Hepatocyte (in vitro differentiated cells): ENCODE results near the gene FAXDC2. TPM values are rescaled to one million over a fixed set of nuclear protein-coding genes. Genes with fewer than 3 reads are reported as not detected.

ENCODE experiments used
- DNase-seq: peaks from one replicate; pipeline ENCODE4 v3.0.0-alpha.2; 2016; ENCODE audit warnings: low spot score
- H2AFZ ChIP-seq: fragments of 200-600 bp; sonication (generic); 2 replicates; pipeline ENCODE4 v1.6.0; 2016; ENCODE audit warnings: antibody characterized with exemption, mild to moderate bottlenecking
- H3K27ac ChIP-seq: fragments of 200-600 bp; sonication (generic); 2 replicates; pipeline ENCODE4 v1.5.1; 2016; ENCODE audit warnings: mild to moderate bottlenecking
- H3K27me3 ChIP-seq: fragments of 200-600 bp; sonication (generic); 2 replicates; pipeline ENCODE4 v1.6.1; 2016
- H3K36me3 ChIP-seq: fragments of 200-600 bp; sonication (generic); replicated peaks from 2 replicates; pipeline ENCODE4 v1.5.1; 2016; ENCODE audit warnings: low read depth; ENCODE audit not compliant: insufficient read depth
- H3K4me1 ChIP-seq: fragments of 200-600 bp; sonication (generic); 2 replicates; pipeline ENCODE4 v1.5.1; 2016; ENCODE audit warnings: mild to moderate bottlenecking, moderate library complexity; ENCODE audit not compliant: insufficient read depth
- H3K4me2 ChIP-seq: fragments of 200-600 bp; sonication (generic); 2 replicates; pipeline ENCODE4 v1.6.0; 2016
- H3K4me3 ChIP-seq: fragments of 200-600 bp; sonication (generic); 2 replicates; pipeline ENCODE4 v1.5.1; 2016; ENCODE audit warnings: mild to moderate bottlenecking
- H3K79me2 ChIP-seq: fragments of 200-600 bp; sonication (generic); 2 replicates; pipeline ENCODE4 v1.6.0; 2017; ENCODE audit warnings: mild to moderate bottlenecking
- H3K9me2 ChIP-seq: fragments of 200-600 bp; sonication (generic); replicated peaks from 2 replicates; pipeline ENCODE4 v1.6.0; 2017; ENCODE audit warnings: mild to moderate bottlenecking; ENCODE audit not compliant: insufficient read depth
- H3K9me3 ChIP-seq: fragments of 200-600 bp; sonication (generic); 2 replicates; pipeline ENCODE4 v1.5.1; 2016; ENCODE audit warnings: low read depth, mild to moderate bottlenecking
- H4K20me1 ChIP-seq: fragments of 200-600 bp; sonication (generic); 2 replicates; pipeline ENCODE4 v1.6.0; 2016; ENCODE audit warnings: mild to moderate bottlenecking; ENCODE audit not compliant: insufficient read depth, poor library complexity, severe bottlenecking
- EZH2 ChIP-seq: fragments of 200-600 bp; sonication (generic); IDR thresholded peaks from 2 replicates; pipeline ENCODE4 v1.6.1; 2016; ENCODE audit warnings: antibody characterized with exemption, mild to moderate bottlenecking, borderline replicate concordance
- EZH2phosphoT487 ChIP-seq: fragments of 200-600 bp; sonication (generic); IDR thresholded peaks from one replicate; pipeline ENCODE4 v1.6.1; 2018; ENCODE audit warnings: antibody characterized with exemption, mild to moderate bottlenecking, low read depth, moderate library complexity; ENCODE audit not compliant: unreplicated experiment, severe bottlenecking
- WGBS: methylation state at CpG from one replicate; pipeline ENCODE4 v1.1.6; 2016; ENCODE audit warnings: low lambda C conversion rate; ENCODE audit errors: missing lambda C conversion rate; 5-methylcytosine and 5-hydroxymethylcytosine counted together
- microRNA counts: library from miRNA; unstranded; fragments of <30 nt; microRNA quantifications from one replicate; lab custom pipeline; 2017
- microRNA-seq: library from miRNA; unstranded; fragments of <30 nt; microRNA quantifications from one replicate; pipeline ENCODE4, GENCODE V29; 2017
- polyA plus RNA-seq: library from polyadenylated mRNA; unstranded; fragments of >200 nt; fragmentation: Nextera tagmentation; extraction: Ambion mirVana; gene quantifications from 2 replicates; pipeline ENCODE4 v1.2.1, GENCODE V29; 2016
- small RNA-seq: library from RNA; depleted of rRNA; stranded (forward); fragments of <200 nt; gene quantifications from one replicate; pipeline ENCODE3, GENCODE V24; 2014
- total RNA-seq: library from RNA; depleted of rRNA; stranded (reverse); fragments of >200 nt; gene quantifications from 2 replicates; pipeline ENCODE4 v1.2.3, GENCODE V29; 2014
- TF ChIP-seq, protein P1 (sequence below): fragments of 200-600 bp; sonication (generic); IDR thresholded peaks from 2 replicates; pipeline ENCODE4 v1.5.1; 2016; ENCODE audit warnings: antibody characterized with exemption, mild to moderate bottlenecking; ENCODE audit not compliant: poor library complexity

The FAXDC2 gene
- total and polyA plus RNA-seq, 2 experiments from 2014 or later, result 23.1 to 28.5 TPM

DNA sequence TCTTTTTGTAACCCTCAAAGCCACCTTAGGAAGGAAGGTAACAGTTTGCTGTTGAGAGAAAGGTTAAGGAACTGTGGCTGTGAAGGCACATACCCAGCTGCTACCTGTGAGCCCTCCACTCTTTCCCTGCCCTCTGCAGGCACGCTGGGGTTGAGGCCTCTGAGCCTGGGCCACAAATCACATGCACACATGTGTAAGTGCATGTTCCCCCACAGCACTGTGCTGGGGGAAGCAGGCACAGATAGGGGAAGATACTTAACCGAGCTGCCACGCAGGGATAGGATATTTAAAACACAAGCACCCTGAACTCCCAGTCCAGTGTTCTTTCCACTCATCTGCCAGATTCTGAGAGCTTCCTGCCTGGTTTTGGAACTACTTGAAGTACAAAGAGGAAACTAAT, 77.1 kb downstream of the FAXDC2 start:
- no peaks in the 10 kb centered on the region for H3K9me3 ChIP-seq
- H3K9me2 ChIP-seq, result no peaks in the 10 kb centered on the region
- no peak overlapping the region for H3K4me2 ChIP-seq
- H2AFZ ChIP-seq, result no peak overlapping the region
- peaks cover 29% of the 10 kb centered on the region for H3K4me1 ChIP-seq
- H3K4me3 ChIP-seq, result no peak overlapping the region
- WGBS, result 96% methylated on average over 3 of the region's 3 CpGs
- no peak overlapping the region for H3K27ac ChIP-seq
- H3K36me3 ChIP-seq, result no peaks in the 10 kb centered on the region
- no peak for DNase-seq
- no peak for TF ChIP-seq EZH2phosphoT487
- TF ChIP-seq, protein P1, sequence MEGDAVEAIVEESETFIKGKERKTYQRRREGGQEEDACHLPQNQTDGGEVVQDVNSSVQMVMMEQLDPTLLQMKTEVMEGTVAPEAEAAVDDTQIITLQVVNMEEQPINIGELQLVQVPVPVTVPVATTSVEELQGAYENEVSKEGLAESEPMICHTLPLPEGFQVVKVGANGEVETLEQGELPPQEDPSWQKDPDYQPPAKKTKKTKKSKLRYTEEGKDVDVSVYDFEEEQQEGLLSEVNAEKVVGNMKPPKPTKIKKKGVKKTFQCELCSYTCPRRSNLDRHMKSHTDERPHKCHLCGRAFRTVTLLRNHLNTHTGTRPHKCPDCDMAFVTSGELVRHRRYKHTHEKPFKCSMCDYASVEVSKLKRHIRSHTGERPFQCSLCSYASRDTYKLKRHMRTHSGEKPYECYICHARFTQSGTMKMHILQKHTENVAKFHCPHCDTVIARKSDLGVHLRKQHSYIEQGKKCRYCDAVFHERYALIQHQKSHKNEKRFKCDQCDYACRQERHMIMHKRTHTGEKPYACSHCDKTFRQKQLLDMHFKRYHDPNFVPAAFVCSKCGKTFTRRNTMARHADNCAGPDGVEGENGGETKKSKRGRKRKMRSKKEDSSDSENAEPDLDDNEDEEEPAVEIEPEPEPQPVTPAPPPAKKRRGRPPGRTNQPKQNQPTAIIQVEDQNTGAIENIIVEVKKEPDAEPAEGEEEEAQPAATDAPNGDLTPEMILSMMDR, result no peak
- TF ChIP-seq EZH2, result no peak
- H4K20me1 ChIP-seq, result peaks cover 100% of the 10 kb centered on the region
- H3K27me3 ChIP-seq, result no peaks in the 10 kb centered on the region
- H3K79me2 ChIP-seq, result peaks cover 100% of the 10 kb centered on the region

DNA sequence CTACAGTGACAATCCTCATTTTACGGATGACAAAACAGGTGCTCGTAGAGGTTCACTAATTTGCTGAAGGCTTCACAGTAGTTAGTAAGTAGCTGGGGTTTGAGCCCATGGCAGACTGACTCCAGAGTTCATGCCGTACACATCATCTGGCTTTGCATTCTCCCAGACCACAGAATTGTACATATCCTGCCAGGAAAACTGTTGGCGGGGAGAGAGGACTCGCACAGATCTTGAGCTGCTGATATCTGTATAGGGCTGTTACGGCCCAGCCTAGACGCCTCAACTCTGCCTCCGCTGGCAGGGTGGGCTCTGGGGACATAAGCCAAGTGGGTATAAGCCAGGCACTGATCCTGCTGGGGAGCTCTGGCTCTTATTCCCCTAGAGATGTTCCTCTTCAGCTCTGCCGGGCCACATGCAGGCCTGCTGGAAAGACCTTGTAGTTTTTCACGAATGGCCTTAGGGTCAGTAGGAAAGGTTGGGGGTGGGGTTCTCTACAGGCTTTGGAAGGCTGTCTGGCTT, 79.0 kb downstream of the FAXDC2 start:
- Histone ChIP-seq H3K36me3 (no peaks in the 10 kb centered on the region), H3K27me3 (no peaks in the 10 kb centered on the region), H4K20me1 (peaks cover 100% of the 10 kb centered on the region), H3K79me2 (peaks cover 100% of the 10 kb centered on the region), H3K9me2 (no peaks in the 10 kb centered on the region), H3K9me3 (no peaks in the 10 kb centered on the region), H3K4me1 (peaks cover 38% of the 10 kb centered on the region), H2AFZ (no peak overlapping the region), H3K27ac (peak overlapping the region; percentile 72), H3K4me2 (peak overlapping the region; percentile 20), H3K4me3 (no peak overlapping the region)
- peak; percentile 61 for DNase-seq
- TF ChIP-seq EZH2phosphoT487, result no peak
- TF ChIP-seq, protein P1, result no peak
- TF ChIP-seq EZH2, result no peak
- 39% methylated on average over 10 of the region's 10 CpGs for WGBS

DNA sequence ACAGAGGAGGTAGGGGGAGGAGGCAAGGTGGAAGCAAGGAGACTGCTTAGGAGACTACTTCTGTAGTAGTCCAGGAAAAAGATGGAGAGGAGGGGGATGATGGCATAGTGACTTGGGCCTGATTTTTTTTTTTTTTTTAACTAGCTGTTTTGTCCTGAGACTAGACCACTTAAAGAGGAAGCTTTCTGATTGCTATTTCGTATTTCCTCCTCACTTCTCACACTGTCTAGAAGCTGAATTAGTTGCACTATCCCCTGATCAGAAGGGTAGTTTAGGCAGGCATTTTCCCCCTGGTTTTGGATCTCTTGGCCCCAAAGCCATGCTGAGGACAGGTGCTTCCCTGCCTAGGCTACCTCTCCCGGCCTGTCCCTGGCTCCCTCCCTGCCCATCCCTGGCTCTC, 80.3 kb downstream of the FAXDC2 start:
- Histone ChIP-seq H3K4me1 (peaks cover 48% of the 10 kb centered on the region), H3K27me3 (no peaks in the 10 kb centered on the region), H2AFZ (no peak overlapping the region), H4K20me1 (peaks cover 100% of the 10 kb centered on the region), H3K4me3 (no peak overlapping the region), H3K79me2 (peaks cover 100% of the 10 kb centered on the region), H3K9me2 (no peaks in the 10 kb centered on the region), H3K36me3 (no peaks in the 10 kb centered on the region), H3K4me2 (no peak overlapping the region), H3K27ac (peak overlapping the region; percentile 63), H3K9me3 (no peaks in the 10 kb centered on the region)
- WGBS, result 84% methylated on average over 2 of the region's 2 CpGs
- DNase-seq, result no peak
- TF ChIP-seq EZH2phosphoT487, result no peak
- TF ChIP-seq, protein P1, result no peak
- TF ChIP-seq EZH2, result no peak

MicroRNAs encoded within 50 kb of the gene (microRNA counts, 767-probe panel; counts per million panel counts)
- not detected for microRNA hsa-miR-378h (lab: Ali Mortazavi, UCI)

Small RNA genes within 50 kb of the gene (microRNA-seq; reads per million reads assigned to microRNA genes)
- not detected for gene MIR378H

Small RNA genes within 50 kb of the gene (small RNA-seq; reads per million reads assigned to genes)
- gene MIR378H, result not detected

Other genes with a start within 250 kb of the FAXDC2 start
- gene LARP1, start 95.2 kb downstream of the FAXDC2 start, total RNA-seq, result 68.4 and 75.0 TPM in 2 replicates
- 62.9 and 64.7 TPM in 2 replicates for gene LARP1, start 95.2 kb downstream of the FAXDC2 start, polyA plus RNA-seq
- gene CNOT8, start 8.0 kb upstream of the FAXDC2 start, total RNA-seq, result 63.9 and 84.0 TPM in 2 replicates
- gene CNOT8, start 8.0 kb upstream of the FAXDC2 start, polyA plus RNA-seq, result 42.0 and 46.7 TPM in 2 replicates
- gene GEMIN5, start 87.6 kb upstream of the FAXDC2 start, total RNA-seq, result 12.1 and 16.5 TPM in 2 replicates
- 6.2 and 7.3 TPM in 2 replicates for gene GEMIN5, start 87.6 kb upstream of the FAXDC2 start, polyA plus RNA-seq
- gene MRPL22, start 90.5 kb upstream of the FAXDC2 start, total RNA-seq, result 28.7 and 34.4 TPM in 2 replicates
- gene MRPL22, start 90.5 kb upstream of the FAXDC2 start, polyA plus RNA-seq, result 96.7 and 111 TPM in 2 replicates
- 0.10 TPM in 1 of 2 replicates, not detected in the other for gene KIF4B, start 163.2 kb upstream of the FAXDC2 start, total RNA-seq
- gene KIF4B, start 163.2 kb upstream of the FAXDC2 start, polyA plus RNA-seq, result 0.05 TPM in 1 of 2 replicates, not detected in the other